Measurements from ENCODE around the gene CHST11.

DNA sequence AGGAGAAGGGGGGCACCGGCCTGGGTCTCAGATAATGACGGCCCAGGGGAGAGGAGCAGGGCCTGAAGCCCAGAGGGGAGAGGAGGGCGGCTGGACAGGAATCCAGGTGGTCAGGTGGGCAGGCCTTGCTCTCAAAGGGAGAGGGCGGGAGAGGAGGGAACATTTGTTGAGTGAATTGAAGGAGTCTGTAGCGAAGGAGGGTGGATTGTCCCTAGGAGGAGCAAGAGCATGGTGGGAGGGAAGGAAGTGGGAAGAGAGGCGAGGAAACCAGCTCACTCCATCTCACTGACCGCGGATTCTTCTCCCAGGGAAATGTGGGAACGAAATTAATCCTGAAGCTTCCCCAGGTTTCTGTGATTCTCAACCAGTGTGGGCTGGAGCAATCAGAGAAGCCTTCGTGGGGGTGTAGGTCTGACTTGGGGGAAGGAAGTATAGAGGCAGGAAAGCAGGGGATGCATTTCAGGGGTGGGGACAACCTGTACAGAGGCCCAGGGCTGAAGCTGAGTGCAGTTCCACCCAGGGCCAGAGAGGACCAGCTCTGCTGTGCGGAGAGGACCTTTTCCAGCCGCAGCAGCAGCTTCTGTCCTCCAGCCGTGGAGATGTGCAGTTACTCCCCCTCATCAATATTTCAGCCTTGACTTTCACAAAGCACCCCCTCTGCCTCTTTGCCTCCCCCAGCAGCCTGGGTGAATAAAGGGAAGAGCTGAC is 100.9 kb downstream of the CHST11 start:
- TF ChIP-seq, protein P1, sequence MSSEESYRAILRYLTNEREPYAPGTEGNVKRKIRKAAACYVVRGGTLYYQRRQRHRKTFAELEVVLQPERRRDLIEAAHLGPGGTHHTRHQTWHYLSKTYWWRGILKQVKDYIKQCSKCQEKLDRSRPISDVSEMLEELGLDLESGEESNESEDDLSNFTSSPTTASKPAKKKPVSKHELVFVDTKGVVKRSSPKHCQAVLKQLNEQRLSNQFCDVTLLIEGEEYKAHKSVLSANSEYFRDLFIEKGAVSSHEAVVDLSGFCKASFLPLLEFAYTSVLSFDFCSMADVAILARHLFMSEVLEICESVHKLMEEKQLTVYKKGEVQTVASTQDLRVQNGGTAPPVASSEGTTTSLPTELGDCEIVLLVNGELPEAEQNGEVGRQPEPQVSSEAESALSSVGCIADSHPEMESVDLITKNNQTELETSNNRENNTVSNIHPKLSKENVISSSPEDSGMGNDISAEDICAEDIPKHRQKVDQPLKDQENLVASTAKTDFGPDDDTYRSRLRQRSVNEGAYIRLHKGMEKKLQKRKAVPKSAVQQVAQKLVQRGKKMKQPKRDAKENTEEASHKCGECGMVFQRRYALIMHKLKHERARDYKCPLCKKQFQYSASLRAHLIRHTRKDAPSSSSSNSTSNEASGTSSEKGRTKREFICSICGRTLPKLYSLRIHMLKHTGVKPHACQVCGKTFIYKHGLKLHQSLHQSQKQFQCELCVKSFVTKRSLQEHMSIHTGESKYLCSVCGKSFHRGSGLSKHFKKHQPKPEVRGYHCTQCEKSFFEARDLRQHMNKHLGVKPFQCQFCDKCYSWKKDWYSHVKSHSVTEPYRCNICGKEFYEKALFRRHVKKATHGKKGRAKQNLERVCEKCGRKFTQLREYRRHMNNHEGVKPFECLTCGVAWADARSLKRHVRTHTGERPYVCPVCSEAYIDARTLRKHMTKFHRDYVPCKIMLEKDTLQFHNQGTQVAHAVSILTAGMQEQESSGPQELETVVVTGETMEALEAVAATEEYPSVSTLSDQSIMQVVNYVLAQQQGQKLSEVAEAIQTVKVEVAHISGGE (CRISPR knock-in tag; IDR thresholded peaks at IDR 0.05): no peak
- TF ChIP-seq KDM1A (IDR thresholded peaks at IDR 0.05; ENCODE audit: borderline replicate concordance) (no peak), RAD21 (IDR thresholded peaks at IDR 0.05; ENCODE audit: insufficient read depth, low read depth, low read length) (no peak), CTCF (IDR thresholded peaks at IDR 0.05 in 2 of 3, conservative IDR thresholded peaks at IDR 0.05 in 1 of 3; ENCODE audit: control insufficient read depth in 2 of 3, extremely low read depth in 1 of 3, insufficient read depth in 1 of 3, low read depth in 3 of 3, low read length in 3 of 3) (no peak), POLR2A (IDR thresholded peaks at IDR 0.05; ENCODE audit: low read depth, low read length) (no peak), SREBF2 (IDR thresholded peaks at IDR 0.05; ENCODE audit: low read length) (no peak), ZSCAN29 (IDR thresholded peaks at IDR 0.05) (no peak), RFX5 (IDR thresholded peaks at IDR 0.05; ENCODE audit: low read depth, low read length) (no peak), EP300 (IDR thresholded peaks at IDR 0.05; ENCODE audit: borderline replicate concordance in 1 of 2, control insufficient read depth in 1 of 2, low read depth in 2 of 2, low read length in 2 of 2) (no peak), MYC (IDR thresholded peaks at IDR 0.05; ENCODE audit: insufficient read depth, insufficient read length, insufficient replicate concordance, low read length, severe bottlenecking) (no peak), NFIC (IDR thresholded peaks at IDR 0.05; ENCODE audit: low read depth, low read length) (no peak)
- TF ChIP-seq, protein P2, sequence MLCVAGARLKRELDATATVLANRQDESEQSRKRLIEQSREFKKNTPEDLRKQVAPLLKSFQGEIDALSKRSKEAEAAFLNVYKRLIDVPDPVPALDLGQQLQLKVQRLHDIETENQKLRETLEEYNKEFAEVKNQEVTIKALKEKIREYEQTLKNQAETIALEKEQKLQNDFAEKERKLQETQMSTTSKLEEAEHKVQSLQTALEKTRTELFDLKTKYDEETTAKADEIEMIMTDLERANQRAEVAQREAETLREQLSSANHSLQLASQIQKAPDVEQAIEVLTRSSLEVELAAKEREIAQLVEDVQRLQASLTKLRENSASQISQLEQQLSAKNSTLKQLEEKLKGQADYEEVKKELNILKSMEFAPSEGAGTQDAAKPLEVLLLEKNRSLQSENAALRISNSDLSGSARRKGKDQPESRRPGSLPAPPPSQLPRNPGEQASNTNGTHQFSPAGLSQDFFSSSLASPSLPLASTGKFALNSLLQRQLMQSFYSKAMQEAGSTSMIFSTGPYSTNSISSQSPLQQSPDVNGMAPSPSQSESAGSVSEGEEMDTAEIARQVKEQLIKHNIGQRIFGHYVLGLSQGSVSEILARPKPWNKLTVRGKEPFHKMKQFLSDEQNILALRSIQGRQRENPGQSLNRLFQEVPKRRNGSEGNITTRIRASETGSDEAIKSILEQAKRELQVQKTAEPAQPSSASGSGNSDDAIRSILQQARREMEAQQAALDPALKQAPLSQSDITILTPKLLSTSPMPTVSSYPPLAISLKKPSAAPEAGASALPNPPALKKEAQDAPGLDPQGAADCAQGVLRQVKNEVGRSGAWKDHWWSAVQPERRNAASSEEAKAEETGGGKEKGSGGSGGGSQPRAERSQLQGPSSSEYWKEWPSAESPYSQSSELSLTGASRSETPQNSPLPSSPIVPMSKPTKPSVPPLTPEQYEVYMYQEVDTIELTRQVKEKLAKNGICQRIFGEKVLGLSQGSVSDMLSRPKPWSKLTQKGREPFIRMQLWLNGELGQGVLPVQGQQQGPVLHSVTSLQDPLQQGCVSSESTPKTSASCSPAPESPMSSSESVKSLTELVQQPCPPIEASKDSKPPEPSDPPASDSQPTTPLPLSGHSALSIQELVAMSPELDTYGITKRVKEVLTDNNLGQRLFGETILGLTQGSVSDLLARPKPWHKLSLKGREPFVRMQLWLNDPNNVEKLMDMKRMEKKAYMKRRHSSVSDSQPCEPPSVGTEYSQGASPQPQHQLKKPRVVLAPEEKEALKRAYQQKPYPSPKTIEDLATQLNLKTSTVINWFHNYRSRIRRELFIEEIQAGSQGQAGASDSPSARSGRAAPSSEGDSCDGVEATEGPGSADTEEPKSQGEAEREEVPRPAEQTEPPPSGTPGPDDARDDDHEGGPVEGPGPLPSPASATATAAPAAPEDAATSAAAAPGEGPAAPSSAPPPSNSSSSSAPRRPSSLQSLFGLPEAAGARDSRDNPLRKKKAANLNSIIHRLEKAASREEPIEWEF (IDR thresholded peaks at IDR 0.05; ENCODE audit: insufficient replicate concordance, low read depth, low read length): no peak
